ENCODE results near the gene PLXNA3.

Gene PLXNA3

GRCh38 chrX:154458116-154458953, at the start of gene PLXNA3:
PLXNA3 (plus strand) TSS chrX:154458281; CDS start chrX:154460184, 1,903 bp downstream.
- DNase-seq (ENCODE audit: low read depth), result peak; percentile 30

GRCh38 chrX:154408659-154409221, 49.3 kb upstream of the PLXNA3 start:
- no peak for DNase-seq (ENCODE audit: low read depth)

- DNase-seq (ENCODE audit: low read depth), result peak; percentile 91
Measured at GRCh38 chrX:154409222-154409871, 48.7 kb upstream of the PLXNA3 start, which contains the start of gene DNASE1L1. DNASE1L1 (minus strand) TSS chrX:154409254; CDS start chrX:154405568, 3,686 bp downstream.

- peak; percentile 49 for DNase-seq (ENCODE audit: low read depth)
Measured at GRCh38 chrX:154411981-154412340, 46.1 kb upstream of the PLXNA3 start.

- DNase-seq (ENCODE audit: low read depth), result peak; percentile 17
Measured at GRCh38 chrX:154412468-154412867, 45.6 kb upstream of the PLXNA3 start.

- no peak for DNase-seq (ENCODE audit: low read depth)
Measured at GRCh38 chrX:154413142-154413541, 44.9 kb upstream of the PLXNA3 start.

GRCh38 chrX:154417157-154417556, 40.9 kb upstream of the PLXNA3 start:
- DNase-seq (ENCODE audit: low read depth), result no peak

- DNase-seq (ENCODE audit: low read depth), result no peak
Measured at GRCh38 chrX:154419189-154419588, 38.9 kb upstream of the PLXNA3 start.

- DNase-seq (ENCODE audit: low read depth), result no peak
Measured at GRCh38 chrX:154419688-154420401, 38.2 kb upstream of the PLXNA3 start.

- DNase-seq (ENCODE audit: low read depth), result no peak
Measured at GRCh38 chrX:154420402-154420756, 37.7 kb upstream of the PLXNA3 start.

- DNase-seq (ENCODE audit: low read depth), result peak; percentile 27
Measured at GRCh38 chrX:154426916-154427770, 30.9 kb upstream of the PLXNA3 start.

- DNase-seq (ENCODE audit: low read depth), result peak; percentile 94
Measured at GRCh38 chrX:154428176-154429171, 29.6 kb upstream of the PLXNA3 start, which contains the start of gene ATP6AP1. ATP6AP1 (plus strand) TSS chrX:154428677; CDS start chrX:154428693, 16 bp downstream.

GRCh38 chrX:154429711-154430110, 28.4 kb upstream of the PLXNA3 start:
- no peak for DNase-seq (ENCODE audit: low read depth)

- DNase-seq (ENCODE audit: low read depth), result no peak
Measured at GRCh38 chrX:154430479-154430878, 27.6 kb upstream of the PLXNA3 start.

GRCh38 chrX:154430916-154431315, 27.2 kb upstream of the PLXNA3 start:
- no peak for DNase-seq (ENCODE audit: low read depth)

- DNase-seq (ENCODE audit: low read depth), result no peak
Measured at GRCh38 chrX:154431341-154431740, 26.7 kb upstream of the PLXNA3 start.

GRCh38 chrX:154432210-154432609, 25.9 kb upstream of the PLXNA3 start:
- no peak for DNase-seq (ENCODE audit: low read depth)

- DNase-seq (ENCODE audit: low read depth), result no peak
Measured at GRCh38 chrX:154433605-154434004, 24.5 kb upstream of the PLXNA3 start.

- no peak for DNase-seq (ENCODE audit: low read depth)
Measured at GRCh38 chrX:154434394-154435168, 23.5 kb upstream of the PLXNA3 start.

Measured in EH (cell line).